ENCODE results near the gene SPOCK2. TPM values are rescaled to one million over a fixed set of nuclear protein-coding genes. Genes with fewer than 3 reads are reported as not detected.

Gene SPOCK2
- polyA plus RNA-seq, 1 donor (not counting 4 experiments of a cell fraction or from before 2014, with no cell fraction given), result 0.14 TPM

DNA sequence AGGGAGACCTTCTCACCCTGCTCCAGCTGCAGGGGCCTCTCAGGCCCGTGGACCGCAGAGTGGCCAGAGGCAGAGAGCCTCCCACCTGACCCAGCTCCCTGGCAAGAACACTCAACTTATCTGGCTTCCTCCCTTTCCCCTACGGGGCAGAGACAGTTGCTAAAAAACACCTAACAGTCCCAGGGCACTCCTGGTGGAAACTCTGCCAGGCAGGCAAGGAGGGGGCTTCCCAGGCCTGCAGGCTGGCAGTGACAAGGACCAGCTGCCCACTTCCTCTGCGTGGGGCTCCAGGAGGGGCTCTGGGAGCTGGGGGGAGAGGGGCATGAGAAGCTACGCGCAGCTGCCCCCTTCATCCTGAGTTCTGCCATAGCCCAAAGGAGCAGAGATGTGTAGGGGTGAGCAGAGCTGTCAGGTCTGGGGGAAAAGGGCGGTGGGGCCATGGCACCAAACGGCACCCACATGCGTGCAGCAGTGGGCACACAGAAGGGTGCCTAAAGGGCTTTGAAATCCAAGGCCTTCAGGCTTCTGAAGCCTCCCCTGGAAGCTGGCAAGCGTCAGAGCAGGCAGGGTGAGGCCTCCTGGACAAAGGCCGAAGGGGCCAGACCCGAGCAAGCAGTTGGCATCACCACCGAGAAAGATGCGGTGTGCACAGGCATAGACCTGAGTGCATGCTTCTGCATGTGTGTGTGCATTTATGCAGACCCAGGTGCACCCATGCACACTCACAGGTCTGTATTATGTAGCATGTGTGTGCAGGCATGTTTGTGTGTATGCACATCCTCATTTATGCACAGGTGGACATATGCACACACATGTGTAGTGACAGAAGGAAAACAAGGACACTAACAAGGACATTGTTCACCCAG, 14.4 kb downstream of the SPOCK2 start:
- Histone ChIP-seq H2AFZ (ENCODE audit: control insufficient read depth, low read length) (no peak overlapping the region), H3K4me1 (ENCODE audit: control insufficient read depth, extremely low read depth, insufficient read depth, low read length) (no peaks in the 10 kb centered on the region), H4K20me1 (ENCODE audit: control insufficient read depth, extremely low read depth, insufficient read depth, low read length) (no peaks in the 10 kb centered on the region), H3K9ac (ENCODE audit: control insufficient read depth, extremely low read depth, insufficient read depth, low read length) (no peak overlapping the region), H3K4me3 (ENCODE audit: control insufficient read depth in 2 of 3, extremely low read depth in 1 of 3, insufficient read depth in 2 of 3, low read depth in 1 of 3, low read length in 3 of 3) (no peak overlapping the region), H3K79me2 (ENCODE audit: control insufficient read depth, insufficient read depth, low read length) (no peaks in the 10 kb centered on the region), H3K27me3 (ENCODE audit: control insufficient read depth, extremely low read depth, insufficient read depth, low read length) (peaks cover 5% of the 10 kb centered on the region), H3K4me2 (ENCODE audit: control insufficient read depth, extremely low read depth, insufficient read depth, low read depth, low read length) (no peak overlapping the region), H3K27ac (ENCODE audit: control insufficient read depth, insufficient read depth, low read length) (no peak overlapping the region), H3K9me3 (ENCODE audit: control insufficient read depth, low read depth, low read length) (no peaks in the 10 kb centered on the region), H3K9me1 (ENCODE audit: control insufficient read depth, extremely low read depth, insufficient read depth, low read length) (no peaks in the 10 kb centered on the region), H3K36me3 (ENCODE audit: control insufficient read depth in 2 of 2, extremely low read depth in 1 of 2, insufficient read depth in 2 of 2, low read length in 2 of 2) (no peaks in the 10 kb centered on the region)
- DNase-seq (ENCODE audit: low read depth, low spot score), result no peak
- dilution Hi-C loops (cut with MboI; ENCODE audit: extremely low pct_ligation_motif_present, low sequenced_read_pairs), result no loop called here
- TF ChIP-seq, protein P1, sequence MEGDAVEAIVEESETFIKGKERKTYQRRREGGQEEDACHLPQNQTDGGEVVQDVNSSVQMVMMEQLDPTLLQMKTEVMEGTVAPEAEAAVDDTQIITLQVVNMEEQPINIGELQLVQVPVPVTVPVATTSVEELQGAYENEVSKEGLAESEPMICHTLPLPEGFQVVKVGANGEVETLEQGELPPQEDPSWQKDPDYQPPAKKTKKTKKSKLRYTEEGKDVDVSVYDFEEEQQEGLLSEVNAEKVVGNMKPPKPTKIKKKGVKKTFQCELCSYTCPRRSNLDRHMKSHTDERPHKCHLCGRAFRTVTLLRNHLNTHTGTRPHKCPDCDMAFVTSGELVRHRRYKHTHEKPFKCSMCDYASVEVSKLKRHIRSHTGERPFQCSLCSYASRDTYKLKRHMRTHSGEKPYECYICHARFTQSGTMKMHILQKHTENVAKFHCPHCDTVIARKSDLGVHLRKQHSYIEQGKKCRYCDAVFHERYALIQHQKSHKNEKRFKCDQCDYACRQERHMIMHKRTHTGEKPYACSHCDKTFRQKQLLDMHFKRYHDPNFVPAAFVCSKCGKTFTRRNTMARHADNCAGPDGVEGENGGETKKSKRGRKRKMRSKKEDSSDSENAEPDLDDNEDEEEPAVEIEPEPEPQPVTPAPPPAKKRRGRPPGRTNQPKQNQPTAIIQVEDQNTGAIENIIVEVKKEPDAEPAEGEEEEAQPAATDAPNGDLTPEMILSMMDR (optimal IDR thresholded peaks at IDR 0.05 in 1 of 3, IDR thresholded peaks at IDR 0.05 in 1 of 3, conservative IDR thresholded peaks at IDR 0.05 in 1 of 3; ENCODE audit: extremely low read depth in 1 of 3, insufficient read depth in 2 of 3, low read length in 3 of 3), result no peak
- no peak for TF ChIP-seq EZH2 (IDR thresholded peaks at IDR 0.05; ENCODE audit: low read length)
- no peak for FAIRE-seq

DNA sequence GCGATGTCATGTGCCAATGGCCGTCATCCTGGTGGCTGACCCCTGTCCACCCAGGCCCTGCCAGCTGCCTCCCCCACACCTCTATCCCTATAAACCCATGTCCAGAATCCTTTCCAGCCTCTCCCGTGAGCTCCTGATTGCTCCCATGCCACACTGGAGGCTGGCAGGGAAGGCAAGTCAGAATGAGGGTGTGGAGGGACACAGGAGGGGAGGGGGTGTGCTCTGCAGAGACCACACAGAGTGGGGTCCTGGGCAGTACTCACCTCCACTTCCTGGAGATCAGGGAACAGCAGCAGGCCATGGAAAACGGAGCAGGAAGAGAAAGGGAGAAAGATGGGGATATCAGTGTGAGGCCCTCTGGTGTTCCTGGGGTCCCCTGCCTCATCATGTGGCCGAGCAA, 15.7 kb downstream of the SPOCK2 start:
- no peaks in the 10 kb centered on the region for H4K20me1 ChIP-seq (ENCODE audit: control insufficient read depth, extremely low read depth, insufficient read depth, low read length)
- no peak for DNase-seq (ENCODE audit: low read depth, low spot score)
- H3K4me2 ChIP-seq (ENCODE audit: control insufficient read depth, extremely low read depth, insufficient read depth, low read depth, low read length), result no peak overlapping the region
- H3K27ac ChIP-seq (ENCODE audit: control insufficient read depth, insufficient read depth, low read length), result no peak overlapping the region
- TF ChIP-seq, protein P1 (optimal IDR thresholded peaks at IDR 0.05 in 1 of 3, IDR thresholded peaks at IDR 0.05 in 1 of 3, conservative IDR thresholded peaks at IDR 0.05 in 1 of 3; ENCODE audit: extremely low read depth in 1 of 3, insufficient read depth in 2 of 3, low read length in 3 of 3), result no peak
- no peak for TF ChIP-seq EZH2 (IDR thresholded peaks at IDR 0.05; ENCODE audit: low read length)
- H3K9me3 ChIP-seq (ENCODE audit: control insufficient read depth, low read depth, low read length), result no peaks in the 10 kb centered on the region
- H3K9me1 ChIP-seq (ENCODE audit: control insufficient read depth, extremely low read depth, insufficient read depth, low read length), result no peaks in the 10 kb centered on the region
- H3K79me2 ChIP-seq (ENCODE audit: control insufficient read depth, insufficient read depth, low read length), result no peaks in the 10 kb centered on the region
- no peaks in the 10 kb centered on the region for H3K4me1 ChIP-seq (ENCODE audit: control insufficient read depth, extremely low read depth, insufficient read depth, low read length)
- no peak for FAIRE-seq
- dilution Hi-C loops (cut with MboI; ENCODE audit: extremely low pct_ligation_motif_present, low sequenced_read_pairs), result no loop called here
- no peak overlapping the region for H2AFZ ChIP-seq (ENCODE audit: control insufficient read depth, low read length)
- H3K36me3 ChIP-seq (ENCODE audit: control insufficient read depth in 2 of 2, extremely low read depth in 1 of 2, insufficient read depth in 2 of 2, low read length in 2 of 2), result no peaks in the 10 kb centered on the region
- no peak overlapping the region for H3K9ac ChIP-seq (ENCODE audit: control insufficient read depth, extremely low read depth, insufficient read depth, low read length)
- no peak overlapping the region for H3K4me3 ChIP-seq (ENCODE audit: control insufficient read depth in 2 of 3, extremely low read depth in 1 of 3, insufficient read depth in 2 of 3, low read depth in 1 of 3, low read length in 3 of 3)
- H3K27me3 ChIP-seq (ENCODE audit: control insufficient read depth, extremely low read depth, insufficient read depth, low read length), result peaks cover 5% of the 10 kb centered on the region
